ENCODE data around the gene TFCP2L1.
"Not testable (repeated sequence)": the region's sequence is repeated elsewhere in the genome, so short reads cannot be mapped to it uniquely, and the experiment has no call there.

Gene TFCP2L1

GRCh38 chr2:121235542-121235941 is 49.5 kb downstream of the TFCP2L1 start:
- Histone ChIP-seq H3K36me3 (ENCODE audit: control insufficient read depth, insufficient read depth, low read length) (no peaks in the 10 kb centered on the region), H3K27ac (ENCODE audit: low read depth, low read length, severe bottlenecking) (no peak overlapping the region), H3K4me3 (ENCODE audit: extremely low read depth, insufficient read depth, low read length, poor library complexity, severe bottlenecking) (no peak overlapping the region), H3K9me3 (ENCODE audit: control insufficient read depth, low read length) (no peaks in the 10 kb centered on the region), H3K4me1 (ENCODE audit: control insufficient read depth, insufficient read depth, low read length, poor library complexity, severe bottlenecking) (no peaks in the 10 kb centered on the region)
- WGBS, 2 experiments (ENCODE audit: insufficient coverage in 2 of 2) = 80 to 84% methylated on average over 2 of the region's 2 CpGs

DNA sequence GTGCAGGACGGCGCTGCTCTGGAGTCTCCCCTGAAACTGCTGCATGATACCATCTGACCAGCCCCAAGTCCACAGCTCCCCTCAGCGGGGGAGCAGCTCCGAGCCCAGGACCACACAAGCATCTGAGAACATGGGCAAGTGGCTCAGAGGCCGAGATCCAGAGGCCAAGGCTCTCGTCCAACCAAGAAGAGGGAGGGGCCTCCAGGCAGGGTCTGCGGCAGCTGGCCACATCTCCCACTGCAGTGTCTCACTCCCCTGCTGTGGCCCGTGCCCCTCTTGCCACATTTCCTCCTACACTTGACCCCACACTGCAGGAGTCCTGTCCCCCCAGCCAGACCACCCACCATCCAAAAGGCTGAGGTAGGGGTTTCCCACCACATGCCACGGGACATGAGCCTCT is 50.2 kb downstream of the TFCP2L1 start:
- Histone ChIP-seq H3K27ac (ENCODE audit: low read depth, low read length, severe bottlenecking) (no peak overlapping the region), H3K9me3 (ENCODE audit: control insufficient read depth, low read length) (no peaks in the 10 kb centered on the region), H3K36me3 (ENCODE audit: control insufficient read depth, insufficient read depth, low read length) (no peaks in the 10 kb centered on the region), H3K4me1 (ENCODE audit: control insufficient read depth, insufficient read depth, low read length, poor library complexity, severe bottlenecking) (no peaks in the 10 kb centered on the region), H3K4me3 (ENCODE audit: extremely low read depth, insufficient read depth, low read length, poor library complexity, severe bottlenecking) (no peak overlapping the region)
- 86 to 92% methylated on average over 7 of the region's 9 CpGs for WGBS, 2 experiments (ENCODE audit: insufficient coverage in 2 of 2)

GRCh38 chr2:121234144-121234543 is 50.9 kb downstream of the TFCP2L1 start:
- no peaks in the 10 kb centered on the region for H3K9me3 ChIP-seq (ENCODE audit: control insufficient read depth, low read length)
- H3K4me1 ChIP-seq (ENCODE audit: control insufficient read depth, insufficient read depth, low read length, poor library complexity, severe bottlenecking) = no peaks in the 10 kb centered on the region
- H3K4me3 ChIP-seq (ENCODE audit: extremely low read depth, insufficient read depth, low read length, poor library complexity, severe bottlenecking) = no peak overlapping the region
- H3K36me3 ChIP-seq (ENCODE audit: control insufficient read depth, insufficient read depth, low read length) = no peaks in the 10 kb centered on the region
- H3K27ac ChIP-seq (ENCODE audit: low read depth, low read length, severe bottlenecking) = no peak overlapping the region
- 87 to 93% methylated on average over 6 of the region's 7 CpGs for WGBS, 2 experiments (ENCODE audit: insufficient coverage in 2 of 2)

- no peaks in the 10 kb centered on the region for H3K4me1 ChIP-seq (ENCODE audit: control insufficient read depth, insufficient read depth, low read length, poor library complexity, severe bottlenecking)
- H3K36me3 ChIP-seq (ENCODE audit: control insufficient read depth, insufficient read depth, low read length) = no peaks in the 10 kb centered on the region
- H3K9me3 ChIP-seq (ENCODE audit: control insufficient read depth, low read length) = no peaks in the 10 kb centered on the region
- no peak overlapping the region for H3K27ac ChIP-seq (ENCODE audit: low read depth, low read length, severe bottlenecking)
- no peak overlapping the region for H3K4me3 ChIP-seq (ENCODE audit: extremely low read depth, insufficient read depth, low read length, poor library complexity, severe bottlenecking)
- 79 to 83% methylated on average over 9 to 11 of the region's 11 CpGs for whole genome bisulfite sequencing, 2 experiments (ENCODE audit: insufficient coverage in 2 of 2)
Measured at GRCh38 chr2:121233486-121234110, 51.4 kb downstream of the TFCP2L1 start.

GRCh38 chr2:121232626-121233265 is 52.3 kb downstream of the TFCP2L1 start:
- no peaks in the 10 kb centered on the region for H3K9me3 ChIP-seq (ENCODE audit: control insufficient read depth, low read length)
- no peaks in the 10 kb centered on the region for H3K36me3 ChIP-seq (ENCODE audit: control insufficient read depth, insufficient read depth, low read length)
- H3K4me3 ChIP-seq (ENCODE audit: extremely low read depth, insufficient read depth, low read length, poor library complexity, severe bottlenecking) = no peak overlapping the region
- WGBS, 2 experiments (ENCODE audit: insufficient coverage in 2 of 2) = 84 to 93% methylated on average over 2 to 3 of the region's 6 CpGs
- no peak overlapping the region for H3K27ac ChIP-seq (ENCODE audit: low read depth, low read length, severe bottlenecking)
- H3K4me1 ChIP-seq (ENCODE audit: control insufficient read depth, insufficient read depth, low read length, poor library complexity, severe bottlenecking) = no peaks in the 10 kb centered on the region

DNA sequence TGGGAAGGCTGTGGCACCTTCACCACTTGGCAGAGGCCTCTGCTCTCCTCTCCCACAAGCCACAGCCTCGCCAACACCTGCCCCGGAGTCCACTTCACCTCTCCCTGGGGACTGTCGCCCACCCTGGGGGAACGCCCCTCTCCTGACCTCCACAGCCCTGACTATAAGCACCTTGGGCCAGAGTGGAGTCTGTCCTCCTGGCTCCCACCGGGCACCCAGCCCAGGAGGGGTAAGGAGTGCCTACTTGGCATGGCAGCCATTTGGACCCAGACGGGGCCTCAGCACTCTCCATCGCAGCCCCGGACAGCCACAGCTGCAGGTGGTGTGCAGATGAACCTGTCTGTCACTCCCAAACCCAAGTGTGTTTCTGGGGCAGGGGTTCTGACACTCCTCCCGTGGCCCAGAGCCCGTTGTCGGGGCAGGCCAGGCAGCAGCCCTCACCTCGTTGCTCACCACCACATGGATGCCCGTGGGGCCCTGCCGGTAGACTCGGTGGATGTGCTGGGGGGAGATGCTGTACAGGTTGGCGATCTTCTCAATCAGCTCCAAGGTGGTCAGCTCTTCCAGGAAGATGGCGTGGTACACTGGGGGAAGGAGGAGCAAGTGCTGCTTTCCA is 53.5 kb downstream of the TFCP2L1 start:
- Histone ChIP-seq H3K27ac (ENCODE audit: low read depth, low read length, severe bottlenecking) (no peak overlapping the region), H3K4me1 (ENCODE audit: control insufficient read depth, insufficient read depth, low read length, poor library complexity, severe bottlenecking) (no peaks in the 10 kb centered on the region), H3K36me3 (ENCODE audit: control insufficient read depth, insufficient read depth, low read length) (no peaks in the 10 kb centered on the region), H3K9me3 (ENCODE audit: control insufficient read depth, low read length) (no peaks in the 10 kb centered on the region), H3K4me3 (ENCODE audit: extremely low read depth, insufficient read depth, low read length, poor library complexity, severe bottlenecking) (no peak overlapping the region)
- whole genome bisulfite sequencing, 2 experiments (ENCODE audit: insufficient coverage in 2 of 2) = 96 to 98% methylated on average over 13 to 16 of the region's 17 CpGs

DNA sequence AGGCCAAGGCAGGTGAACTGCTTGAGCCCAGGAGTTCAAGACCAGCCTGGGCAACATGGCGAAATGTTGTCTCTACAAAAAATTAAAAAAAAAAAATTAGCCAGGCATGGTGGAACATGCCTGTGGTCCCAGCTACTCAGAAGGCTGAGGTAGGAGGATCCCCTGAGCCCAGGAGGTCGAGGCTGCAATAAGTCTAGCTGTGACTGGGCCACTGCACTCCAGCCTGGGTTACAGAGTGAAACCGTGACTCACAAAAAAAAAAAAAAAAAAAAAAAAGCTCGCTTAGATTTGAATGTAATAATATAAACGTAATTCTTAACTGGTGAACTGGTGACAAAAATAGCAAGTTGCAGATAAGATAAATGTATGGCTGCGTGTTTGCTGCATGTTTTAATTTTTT is 56.5 kb downstream of the TFCP2L1 start:
- H3K36me3 ChIP-seq (ENCODE audit: control insufficient read depth, insufficient read depth, low read length) = no peaks in the 10 kb centered on the region
- H3K4me3 ChIP-seq (ENCODE audit: extremely low read depth, insufficient read depth, low read length, poor library complexity, severe bottlenecking) = no peak overlapping the region
- 87 to 100% methylated on average over 1 to 4 of the region's 6 CpGs for WGBS, 2 experiments (ENCODE audit: insufficient coverage in 2 of 2)
- no peaks in the 10 kb centered on the region for H3K4me1 ChIP-seq (ENCODE audit: control insufficient read depth, insufficient read depth, low read length, poor library complexity, severe bottlenecking)
- H3K9me3 ChIP-seq (ENCODE audit: control insufficient read depth, low read length) = no peaks in the 10 kb centered on the region
- H3K27ac ChIP-seq (ENCODE audit: low read depth, low read length, severe bottlenecking) = no peak overlapping the region

DNA sequence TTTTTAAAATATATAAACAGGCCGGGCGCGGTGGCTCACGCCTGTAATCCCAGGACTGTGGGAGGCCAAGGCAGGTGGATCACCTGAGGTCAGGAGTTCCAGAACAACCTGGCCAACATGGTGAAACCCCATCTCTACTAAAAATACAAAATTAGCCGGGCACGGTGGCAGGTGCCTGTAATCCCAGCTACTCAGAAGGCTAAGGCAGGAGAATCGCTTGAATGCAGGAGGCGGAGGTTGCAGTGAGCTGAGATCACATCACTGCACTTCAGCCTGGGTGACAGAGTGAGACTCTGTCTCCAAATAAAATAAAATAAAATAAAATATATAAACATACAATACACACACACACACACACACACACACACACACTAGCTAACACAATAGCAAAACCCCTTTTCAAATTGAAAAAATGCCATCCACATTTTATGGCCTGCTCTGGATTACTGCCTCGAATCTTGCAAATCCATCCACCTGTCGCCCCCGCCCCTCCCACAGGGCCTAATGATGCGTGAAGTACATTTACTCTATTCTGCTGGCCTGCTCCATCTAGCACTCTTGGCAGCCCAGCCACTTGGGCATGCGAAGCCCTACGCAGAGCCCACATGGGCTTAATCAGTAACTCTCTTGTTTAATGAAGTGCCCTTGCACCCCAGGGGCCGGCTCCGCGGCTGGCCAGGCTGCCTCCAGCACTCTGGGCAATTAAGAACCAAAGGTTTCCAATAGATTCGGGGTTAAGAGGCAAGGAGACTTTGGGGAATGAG is 57.4 kb downstream of the TFCP2L1 start:
- H3K9me3 ChIP-seq (ENCODE audit: control insufficient read depth, low read length); H3K4me1 ChIP-seq (ENCODE audit: control insufficient read depth, insufficient read depth, low read length, poor library complexity, severe bottlenecking); H3K36me3 ChIP-seq (ENCODE audit: control insufficient read depth, insufficient read depth, low read length); H3K4me3 ChIP-seq (ENCODE audit: extremely low read depth, insufficient read depth, low read length, poor library complexity, severe bottlenecking); H3K27ac ChIP-seq (ENCODE audit: low read depth, low read length, severe bottlenecking): not testable (repeated sequence)
- 77 to 86% methylated on average over 10 to 15 of the region's 18 CpGs for WGBS, 2 experiments (ENCODE audit: insufficient coverage in 2 of 2)

- H3K4me3 ChIP-seq (ENCODE audit: extremely low read depth, insufficient read depth, low read length, poor library complexity, severe bottlenecking); H3K9me3 ChIP-seq (ENCODE audit: control insufficient read depth, low read length); H3K4me1 ChIP-seq (ENCODE audit: control insufficient read depth, insufficient read depth, low read length, poor library complexity, severe bottlenecking); H3K27ac ChIP-seq (ENCODE audit: low read depth, low read length, severe bottlenecking); H3K36me3 ChIP-seq (ENCODE audit: control insufficient read depth, insufficient read depth, low read length): not testable (repeated sequence)
- 93 to 94% methylated on average over 16 to 19 of the region's 26 CpGs for WGBS, 2 experiments (ENCODE audit: insufficient coverage in 2 of 2)
Measured at GRCh38 chr2:121225681-121226080, 59.3 kb downstream of the TFCP2L1 start.

GRCh38 chr2:121220995-121221394 is 64.0 kb downstream of the TFCP2L1 start:
- H3K4me3 ChIP-seq (ENCODE audit: extremely low read depth, insufficient read depth, low read length, poor library complexity, severe bottlenecking) = no peak overlapping the region
- 100% methylated on average over 1 of the region's 1 CpG for WGBS, 2 experiments (ENCODE audit: insufficient coverage in 2 of 2)
- H3K27ac ChIP-seq (ENCODE audit: low read depth, low read length, severe bottlenecking) = no peak overlapping the region
- H3K9me3 ChIP-seq (ENCODE audit: control insufficient read depth, low read length) = no peaks in the 10 kb centered on the region
- no peaks in the 10 kb centered on the region for H3K36me3 ChIP-seq (ENCODE audit: control insufficient read depth, insufficient read depth, low read length)
- peaks cover 7% of the 10 kb centered on the region for H3K4me1 ChIP-seq (ENCODE audit: control insufficient read depth, insufficient read depth, low read length, poor library complexity, severe bottlenecking)
